Urothelium cell line (cell line): Measurements from ENCODE around the gene SLC18A3.

Experiments used
- DNase-seq: peaks from one replicate; pipeline ENCODE4 v3.0.0; 2011; ENCODE audit warnings: low spot score, mixed read lengths
- FAIRE-seq: peaks from 2 replicates; lab custom pipeline; 2011; peaks lifted over from hg19 to GRCh38; lab: Jason Lieb, UNC

Gene SLC18A3

DNA sequence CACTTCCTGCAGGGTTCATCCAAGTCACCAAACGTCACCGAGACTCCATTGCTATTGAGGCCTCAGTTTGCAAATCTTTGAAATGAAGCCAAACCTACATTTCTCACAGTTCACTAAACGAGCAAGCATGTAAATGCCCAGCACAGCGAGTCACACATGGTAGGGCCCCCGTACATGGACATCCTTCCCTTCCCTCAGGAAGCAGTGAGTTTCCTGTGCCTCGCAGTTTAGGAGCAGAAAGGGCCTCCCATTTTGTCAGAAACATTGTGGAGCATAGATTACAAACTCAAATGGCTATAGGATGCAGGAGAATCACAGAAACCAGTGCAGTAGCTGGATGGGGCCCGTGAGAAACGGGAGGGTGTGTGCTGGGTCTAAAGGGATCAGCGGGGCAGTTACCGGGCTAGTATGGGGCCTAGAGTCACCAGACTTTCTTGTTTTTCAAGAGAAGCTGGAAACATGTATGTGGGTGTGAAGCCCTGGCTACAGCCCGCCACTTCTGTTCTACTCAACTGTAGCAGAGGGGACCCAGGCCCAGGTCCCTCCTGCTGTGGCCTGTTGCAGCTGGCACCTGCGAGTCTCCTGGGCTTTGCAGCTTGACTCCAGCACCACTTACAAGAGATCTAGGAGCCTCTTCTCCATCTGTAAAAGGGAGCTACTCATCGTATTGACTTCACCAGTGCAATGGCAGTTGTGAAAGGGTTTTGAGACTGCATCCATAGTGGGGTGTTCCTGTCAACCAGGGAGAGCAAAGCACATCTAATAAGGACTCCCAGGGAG, 14.2 kb upstream of the SLC18A3 start:
- peak; percentile 2 for DNase-seq
- no peak for FAIRE-seq

DNA sequence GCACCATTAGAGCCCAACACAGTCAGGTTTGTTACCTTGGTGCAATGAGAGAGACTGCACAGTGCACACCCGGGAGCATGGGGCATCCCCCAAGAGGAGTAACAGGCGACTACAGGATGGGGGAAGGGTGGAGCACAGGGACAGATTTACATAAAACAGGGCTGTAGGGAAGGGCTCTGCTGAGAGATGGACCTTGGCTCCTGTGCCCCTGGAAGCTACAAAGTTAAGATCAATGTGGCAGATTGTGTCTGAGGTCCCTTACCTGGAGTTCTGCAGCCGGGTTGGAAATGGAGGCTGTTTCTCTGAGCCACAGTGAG, 13.7 kb upstream of the SLC18A3 start:
- DNase-seq = peak; percentile 4
- FAIRE-seq = no peak

DNA sequence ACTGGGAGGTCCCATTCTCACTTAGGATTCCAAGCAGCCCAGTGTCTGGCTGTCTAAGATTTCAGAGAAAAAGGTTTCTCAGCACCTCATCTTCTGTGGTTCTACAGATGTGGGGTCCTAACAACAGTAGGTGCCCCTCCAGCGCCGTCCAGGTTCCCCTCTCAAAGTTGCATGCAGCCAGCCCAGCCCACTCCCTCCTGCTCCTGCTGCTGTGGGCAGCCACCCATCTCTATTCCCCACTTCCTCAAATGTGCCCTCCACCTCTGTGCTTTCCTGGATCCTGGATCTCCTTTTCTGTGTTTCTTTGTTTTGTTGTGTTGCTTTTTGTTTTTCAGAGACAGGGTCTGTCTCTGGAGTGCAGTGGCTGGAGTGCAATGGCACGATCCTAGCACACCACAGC, 13.3 kb upstream of the SLC18A3 start:
- FAIRE-seq (no peak), DNase-seq (peak; percentile 2)

GRCh38 chr10:49597426-49598163, 12.5 kb upstream of the SLC18A3 start:
- no peak for FAIRE-seq
- no peak for DNase-seq

- DNase-seq (peak; percentile 2), FAIRE-seq (no peak)
Measured at GRCh38 chr10:49598164-49598856, 11.8 kb upstream of the SLC18A3 start.

DNA sequence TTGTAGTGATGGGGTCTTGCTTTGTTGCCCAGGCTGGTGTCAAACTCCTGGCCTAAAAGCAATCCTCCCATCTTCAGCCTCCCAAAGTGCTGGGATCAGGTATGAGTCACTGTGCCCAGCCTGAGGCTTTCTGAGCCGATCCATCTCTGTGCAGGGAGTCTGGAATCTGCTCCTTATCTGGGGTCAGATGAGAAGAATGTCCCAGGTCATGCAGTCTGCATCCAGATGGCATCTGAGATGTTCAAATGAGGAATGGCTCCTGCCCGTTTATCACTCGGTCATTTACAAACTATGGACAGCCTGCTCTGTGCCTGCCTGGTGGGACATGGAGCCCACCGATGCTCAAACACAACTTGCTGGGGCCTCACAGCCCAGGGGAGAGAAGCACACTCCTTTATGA, 11.1 kb upstream of the SLC18A3 start:
- FAIRE-seq = no peak

GRCh38 chr10:49599546-49599945, 10.6 kb upstream of the SLC18A3 start:
- no peak for FAIRE-seq
- DNase-seq = peak; percentile 4

More for the DNA sequence above, 11.1 kb upstream of the SLC18A3 start:
- peak; percentile 11 for DNase-seq

GRCh38 chr10:49600046-49600445, 10.1 kb upstream of the SLC18A3 start:
- DNase-seq = no peak
- peak; percentile 20 for FAIRE-seq

- DNase-seq (peak; percentile 4), FAIRE-seq (no peak)
Measured at GRCh38 chr10:49600781-49601400, 9.2 kb upstream of the SLC18A3 start.

DNA sequence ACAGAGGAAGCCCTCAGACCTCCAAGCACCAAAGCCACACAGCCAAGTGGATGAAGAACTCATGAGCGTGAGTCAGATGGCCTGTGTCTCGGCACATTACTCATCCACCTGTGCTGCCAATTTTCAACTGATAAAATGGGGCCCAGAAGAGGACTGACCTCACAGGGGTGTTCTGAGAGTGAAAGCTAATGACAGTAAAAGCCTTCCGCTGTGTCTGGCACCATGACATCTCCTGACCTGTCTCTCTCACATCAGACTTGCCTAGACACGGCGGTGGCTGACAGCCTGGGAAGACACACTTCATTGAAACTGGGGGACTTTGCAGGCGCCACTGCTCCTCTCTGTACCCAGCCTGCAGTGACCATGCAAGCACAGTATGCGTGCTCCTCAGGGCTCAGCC, 8.3 kb upstream of the SLC18A3 start:
- FAIRE-seq = peak; percentile 59
- DNase-seq = peak; percentile 40

GRCh38 chr10:49602380-49603023, 7.6 kb upstream of the SLC18A3 start:
- DNase-seq = no peak
- no peak for FAIRE-seq

GRCh38 chr10:49605216-49605938, 4.7 kb upstream of the SLC18A3 start:
- FAIRE-seq = no peak
- no peak for DNase-seq

DNA sequence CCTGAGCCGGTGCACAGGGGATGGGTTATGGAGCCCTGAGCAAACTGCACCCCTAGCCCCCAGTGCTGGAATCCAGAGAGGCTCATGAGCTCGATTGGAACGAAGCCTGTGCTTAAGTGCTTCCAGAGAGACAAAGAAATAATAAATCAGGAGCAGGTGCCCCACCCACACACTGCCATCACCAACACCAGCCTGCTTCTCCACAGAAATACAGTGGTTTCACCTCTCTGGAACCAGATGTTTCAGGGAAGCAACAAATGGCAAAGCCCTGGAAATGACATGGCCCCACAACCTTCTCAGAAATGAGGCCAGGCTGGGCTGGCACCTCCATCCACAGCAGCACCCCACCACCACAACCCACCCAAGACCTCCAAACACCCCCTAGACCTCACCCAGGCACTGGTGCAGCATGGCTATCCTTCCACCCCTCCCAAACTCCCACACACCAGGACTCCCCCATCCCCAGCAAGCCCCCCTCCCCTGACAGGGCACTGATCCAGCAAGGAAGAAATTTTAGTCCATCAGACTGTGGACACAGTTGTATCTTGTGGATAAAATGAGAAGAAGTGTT, 4.1 kb upstream of the SLC18A3 start:
- no peak for FAIRE-seq

DNA sequence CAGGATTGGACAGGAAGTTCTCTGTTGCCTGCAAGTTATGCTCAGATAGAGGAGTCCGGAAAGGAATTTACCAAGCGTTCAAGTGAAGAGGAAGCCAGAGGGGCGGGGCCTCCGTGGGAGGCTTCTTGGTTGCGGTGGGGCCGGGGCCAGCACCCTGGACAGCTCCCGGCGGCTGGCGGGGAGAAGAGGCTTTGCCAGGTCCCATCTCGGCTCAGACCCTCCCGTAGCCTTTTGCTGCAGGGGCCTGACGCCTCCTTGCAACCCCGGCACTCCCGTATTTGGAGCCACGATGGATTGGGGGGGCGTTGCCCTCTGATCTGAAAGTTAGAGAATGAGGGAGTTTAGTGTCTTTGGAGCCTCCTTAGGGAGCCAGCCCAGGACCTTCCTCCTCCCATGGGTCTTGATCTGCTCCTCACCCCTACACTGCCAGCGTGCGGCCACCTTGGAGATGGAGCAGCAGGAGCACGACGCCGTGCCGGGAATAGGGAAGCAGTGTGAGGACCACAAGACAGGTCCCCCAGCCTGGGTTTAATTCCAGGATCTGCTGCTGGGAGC, 3.1 kb upstream of the SLC18A3 start:
- FAIRE-seq = no peak
- peak; percentile 90 for DNase-seq

More for the DNA sequence above, 4.1 kb upstream of the SLC18A3 start:
- DNase-seq = no peak

GRCh38 chr10:49608166-49609005, 1.7 kb upstream of the SLC18A3 start:
- FAIRE-seq (no peak), DNase-seq (no peak)

- FAIRE-seq (no peak), DNase-seq (no peak)
Measured at GRCh38 chr10:49609006-49609282, 1.2 kb upstream of the SLC18A3 start.

DNA sequence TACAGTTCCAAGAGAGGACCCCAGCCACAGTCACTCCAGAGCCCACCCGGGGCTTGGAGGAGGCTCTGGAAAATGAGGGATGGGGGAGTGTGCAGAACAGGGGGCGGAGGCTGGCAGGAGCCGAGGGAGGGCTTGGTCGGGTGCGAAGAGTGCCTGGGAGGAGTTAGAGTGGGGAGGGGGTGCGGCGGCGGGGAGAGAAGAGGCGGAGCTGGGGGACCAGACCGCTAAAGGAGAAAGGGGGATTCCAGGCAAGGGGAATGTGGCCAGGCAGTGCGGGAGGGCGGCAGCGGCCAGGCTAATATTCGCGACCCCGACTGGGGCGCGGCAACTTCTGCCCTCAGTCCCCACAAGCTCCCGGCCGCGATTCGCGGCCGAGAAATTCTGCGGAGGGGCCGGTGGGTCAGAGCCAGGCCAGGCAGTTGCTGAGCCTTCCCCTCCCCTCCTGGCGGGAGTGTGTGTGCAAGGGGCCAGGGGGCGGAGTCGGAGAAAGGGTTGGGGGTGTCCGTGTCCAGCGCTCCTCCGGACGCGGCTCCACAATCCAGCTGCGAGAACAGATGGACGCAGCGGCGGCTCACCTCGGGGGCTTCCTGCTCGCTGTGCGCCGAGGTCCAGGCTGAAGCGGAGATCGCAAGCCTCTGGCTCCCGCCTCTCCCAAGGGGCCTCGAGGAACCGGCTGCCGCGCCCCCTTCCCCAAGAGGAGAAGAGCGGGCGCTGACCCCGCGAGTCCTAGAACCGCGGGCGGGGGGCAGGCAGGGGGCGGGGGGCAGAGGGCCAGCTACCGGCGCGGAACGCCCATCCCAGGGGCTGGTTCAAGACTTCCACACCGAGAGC, 612 bp upstream of the SLC18A3 start:
- FAIRE-seq = no peak
- DNase-seq = no peak
